ENCODE data around the gene OTUB2.
"Not testable (repeated sequence)": the region's sequence is repeated elsewhere in the genome, so short reads cannot be mapped to it uniquely, and the experiment has no call there.

Gene OTUB2

DNA sequence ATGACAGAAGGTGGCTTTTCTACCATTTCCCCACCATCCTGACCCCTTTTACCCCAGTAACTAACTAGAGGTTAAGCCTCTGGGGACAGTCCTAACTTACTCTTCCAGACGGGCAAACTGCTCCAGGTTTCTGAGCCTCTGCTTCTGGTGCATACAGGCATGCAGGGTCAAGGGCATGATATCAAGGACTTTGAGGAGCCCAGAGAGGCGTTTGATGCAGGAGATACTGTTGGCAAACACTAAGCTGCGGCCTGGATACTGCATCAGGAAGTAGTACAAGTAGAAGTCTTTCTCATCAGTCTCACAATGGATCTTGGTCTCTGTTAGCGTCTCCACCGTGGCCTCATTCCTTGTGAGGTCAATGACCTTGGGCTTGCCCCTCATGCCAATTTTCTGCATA lies 33.9 kb downstream of the OTUB2 start:
- H2BK5ac ChIP-seq (ENCODE audit: low read depth, low read length, poor library complexity) = no peak overlapping the region
- no peaks in the 10 kb centered on the region for H3K9me3 ChIP-seq (ENCODE audit: insufficient read depth, low read depth, low read length)
- H2AK5ac ChIP-seq (ENCODE audit: low read length) = no peak overlapping the region
- no peak overlapping the region for H4K91ac ChIP-seq (ENCODE audit: low read depth, low read length)
- WGBS (ENCODE audit: extremely low coverage, insufficient coverage, insufficient read length) = no CpG with 5 or more reads among the region's 5 CpGs
- no peaks in the 10 kb centered on the region for H3K79me1 ChIP-seq (ENCODE audit: low read length)
- no peaks in the 10 kb centered on the region for H3K79me2 ChIP-seq (ENCODE audit: control insufficient read depth, insufficient read depth, low read length, poor library complexity)
- no peak overlapping the region for H2AFZ ChIP-seq (ENCODE audit: insufficient read depth, low read length, poor library complexity)
- no peak overlapping the region for H3K4me3 ChIP-seq (ENCODE audit: low read depth, low read length)
- no peak overlapping the region for H3K14ac ChIP-seq (ENCODE audit: low read length)
- no peak overlapping the region for H2BK12ac ChIP-seq (ENCODE audit: low read length)
- peaks cover 16 to 51% of the 10 kb centered on the region in 2 experiments for H3K36me3 ChIP-seq (ENCODE audit: control insufficient read depth in 1 of 2, insufficient read depth in 2 of 2, low read length in 2 of 2)
- no peak overlapping the region for H4K8ac ChIP-seq (ENCODE audit: low read depth, low read length)
- no peaks in the 10 kb centered on the region for H3K27me3 ChIP-seq (ENCODE audit: insufficient read depth, low read length)
- H3K27ac ChIP-seq (ENCODE audit: low read depth, low read length) = no peak overlapping the region
- no peak overlapping the region for H3K9ac ChIP-seq (ENCODE audit: low read length)
- no peak for DNase-seq
- H2BK120ac ChIP-seq (ENCODE audit: insufficient read depth, low read length, poor library complexity) = no peak overlapping the region
- H3K4ac ChIP-seq (ENCODE audit: low read depth, low read length) = no peak overlapping the region
- no peak overlapping the region for H4K12ac ChIP-seq (ENCODE audit: low read depth, low read length)
- H3K23ac ChIP-seq (ENCODE audit: low read length) = no peak overlapping the region
- H3K4me1 ChIP-seq (ENCODE audit: control insufficient read depth in 1 of 2, insufficient read depth in 2 of 2, low read length in 2 of 2) = peaks cover 2 to 5% of the 10 kb centered on the region in 2 experiments
- H3K18ac ChIP-seq (ENCODE audit: low read length) = no peak overlapping the region
- no peak overlapping the region for H3K4me2 ChIP-seq (ENCODE audit: low read length)

DNA sequence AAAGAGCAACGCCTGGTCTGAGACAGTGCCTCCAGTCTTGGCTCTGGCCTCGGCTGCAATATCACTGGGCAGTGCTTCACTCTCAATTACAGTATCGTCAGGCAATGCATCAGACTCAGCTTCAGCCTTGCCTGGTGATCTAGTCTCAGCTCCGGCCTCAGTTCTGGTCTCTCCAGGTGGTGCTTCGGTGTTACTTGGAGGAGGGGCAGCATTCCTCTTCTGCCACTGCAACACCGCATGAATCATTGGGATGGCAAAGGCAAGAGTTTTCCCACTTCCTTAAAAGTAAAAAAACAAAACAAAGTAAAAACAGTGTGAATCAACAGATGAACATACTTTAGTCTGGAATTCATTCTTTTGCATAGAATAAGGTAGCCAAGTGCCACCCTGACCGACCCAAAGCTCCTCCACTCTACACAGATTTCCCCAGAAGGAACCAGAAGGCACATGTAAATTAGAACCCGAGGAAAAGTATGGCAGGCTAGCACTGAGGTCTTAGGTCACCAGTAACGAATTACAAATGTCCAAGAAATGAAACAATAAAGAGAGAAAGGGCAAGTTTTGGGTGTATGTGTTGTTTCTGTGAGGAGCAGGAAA lies 36.3 kb downstream of the OTUB2 start:
- H3K4me2 ChIP-seq (ENCODE audit: low read length) = no peak overlapping the region

DNA sequence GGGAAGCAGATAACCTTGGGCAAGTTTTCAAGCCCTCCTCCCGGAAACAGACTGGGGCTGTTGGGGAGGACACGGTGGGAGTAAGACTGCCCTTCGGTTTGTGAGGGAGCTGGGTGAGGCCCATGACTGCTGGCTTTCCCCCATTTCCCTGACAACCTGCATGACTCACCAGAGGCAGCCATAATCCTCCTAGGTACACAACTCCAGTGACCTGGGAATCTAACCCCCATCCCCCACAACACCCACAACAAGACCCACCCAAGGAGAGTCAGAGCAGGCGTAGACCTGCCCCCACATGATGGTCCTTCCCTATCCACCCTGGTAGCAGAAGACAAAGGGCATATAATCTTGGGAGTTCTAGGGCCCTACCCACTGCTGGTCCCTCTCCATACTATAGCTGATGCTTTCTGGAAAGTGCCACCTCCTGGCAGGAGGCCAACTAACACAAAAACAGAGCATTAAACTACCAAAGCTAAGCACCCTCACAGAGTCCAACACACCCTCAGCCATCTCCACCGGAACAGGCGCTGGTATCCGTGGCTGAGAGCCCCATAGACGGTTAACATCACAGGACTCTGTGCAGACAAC lies 40.0 kb downstream of the OTUB2 start:
- Histone ChIP-seq H3K9me3 (ENCODE audit: insufficient read depth, low read depth, low read length) (no peaks in the 10 kb centered on the region), H3K4me3 (ENCODE audit: low read depth, low read length) (no peak overlapping the region), H3K4me1 (ENCODE audit: control insufficient read depth in 1 of 2, insufficient read depth in 2 of 2, low read length in 2 of 2) (peaks cover 2 to 13% of the 10 kb centered on the region in 2 experiments), H3K4me2 (ENCODE audit: low read length) (no peak overlapping the region), H3K27me3 (ENCODE audit: insufficient read depth, low read length) (no peaks in the 10 kb centered on the region), H3K36me3 (ENCODE audit: control insufficient read depth in 1 of 2, insufficient read depth in 2 of 2, low read length in 2 of 2) (peaks cover 4 to 8% of the 10 kb centered on the region in 2 experiments), H2AFZ (ENCODE audit: insufficient read depth, low read length, poor library complexity) (no peak overlapping the region), H3K23ac (ENCODE audit: low read length) (no peak overlapping the region), H2BK5ac (ENCODE audit: low read depth, low read length, poor library complexity) (no peak overlapping the region), H3K14ac (ENCODE audit: low read length) (no peak overlapping the region), H3K27ac (ENCODE audit: low read depth, low read length) (no peak overlapping the region), H2BK12ac (ENCODE audit: low read length) (no peak overlapping the region), H3K4ac (ENCODE audit: low read depth, low read length) (peak overlapping the region; percentile 10), H2BK120ac (ENCODE audit: insufficient read depth, low read length, poor library complexity) (no peak overlapping the region), H3K79me2 (ENCODE audit: control insufficient read depth, insufficient read depth, low read length, poor library complexity) (no peaks in the 10 kb centered on the region), H3K18ac (ENCODE audit: low read length) (no peak overlapping the region), H3K9ac (ENCODE audit: low read length) (no peak overlapping the region), H4K91ac (ENCODE audit: low read depth, low read length) (no peak overlapping the region), H4K12ac (ENCODE audit: low read depth, low read length) (no peak overlapping the region), H2AK5ac (ENCODE audit: low read length) (no peak overlapping the region), H3K79me1 (ENCODE audit: low read length) (no peaks in the 10 kb centered on the region), H4K8ac (ENCODE audit: low read depth, low read length) (no peak overlapping the region)
- WGBS (ENCODE audit: extremely low coverage, insufficient coverage, insufficient read length) = no CpG with 5 or more reads among the region's 8 CpGs
- no peak for DNase-seq

More for the DNA sequence above, 36.3 kb downstream of the OTUB2 start:
- no peak overlapping the region for H3K4me3 ChIP-seq (ENCODE audit: low read depth, low read length)
- H3K4ac ChIP-seq (ENCODE audit: low read depth, low read length) = no peak overlapping the region
- H3K9ac ChIP-seq (ENCODE audit: low read length) = no peak overlapping the region
- no peak overlapping the region for H2AFZ ChIP-seq (ENCODE audit: insufficient read depth, low read length, poor library complexity)
- no peak overlapping the region for H2BK12ac ChIP-seq (ENCODE audit: low read length)
- no peaks in the 10 kb centered on the region for H3K27me3 ChIP-seq (ENCODE audit: insufficient read depth, low read length)
- DNase-seq = peak in 1 of 2 donors; percentile 24
- H3K14ac ChIP-seq (ENCODE audit: low read length) = no peak overlapping the region
- H3K9me3 ChIP-seq (ENCODE audit: insufficient read depth, low read depth, low read length) = no peaks in the 10 kb centered on the region
- no peak overlapping the region for H2BK5ac ChIP-seq (ENCODE audit: low read depth, low read length, poor library complexity)
- no peak overlapping the region for H3K23ac ChIP-seq (ENCODE audit: low read length)
- no peak overlapping the region for H3K27ac ChIP-seq (ENCODE audit: low read depth, low read length)
- peaks cover 12 to 37% of the 10 kb centered on the region in 2 experiments for H3K36me3 ChIP-seq (ENCODE audit: control insufficient read depth in 1 of 2, insufficient read depth in 2 of 2, low read length in 2 of 2)
- H2BK120ac ChIP-seq (ENCODE audit: insufficient read depth, low read length, poor library complexity) = no peak overlapping the region
- H4K12ac ChIP-seq (ENCODE audit: low read depth, low read length) = no peak overlapping the region
- no peak overlapping the region for H4K91ac ChIP-seq (ENCODE audit: low read depth, low read length)
- no peak overlapping the region for H4K8ac ChIP-seq (ENCODE audit: low read depth, low read length)
- H3K18ac ChIP-seq (ENCODE audit: low read length) = peak overlapping the region; percentile 25
- no CpG with 5 or more reads among the region's 9 CpGs for WGBS (ENCODE audit: extremely low coverage, insufficient coverage, insufficient read length)
- H3K79me2 ChIP-seq (ENCODE audit: control insufficient read depth, insufficient read depth, low read length, poor library complexity) = no peaks in the 10 kb centered on the region
- no peak overlapping the region for H2AK5ac ChIP-seq (ENCODE audit: low read length)
- H3K4me1 ChIP-seq (ENCODE audit: control insufficient read depth in 1 of 2, insufficient read depth in 2 of 2, low read length in 2 of 2) = peaks cover 2 to 13% of the 10 kb centered on the region in 2 experiments
- H3K79me1 ChIP-seq (ENCODE audit: low read length) = no peaks in the 10 kb centered on the region

DNA sequence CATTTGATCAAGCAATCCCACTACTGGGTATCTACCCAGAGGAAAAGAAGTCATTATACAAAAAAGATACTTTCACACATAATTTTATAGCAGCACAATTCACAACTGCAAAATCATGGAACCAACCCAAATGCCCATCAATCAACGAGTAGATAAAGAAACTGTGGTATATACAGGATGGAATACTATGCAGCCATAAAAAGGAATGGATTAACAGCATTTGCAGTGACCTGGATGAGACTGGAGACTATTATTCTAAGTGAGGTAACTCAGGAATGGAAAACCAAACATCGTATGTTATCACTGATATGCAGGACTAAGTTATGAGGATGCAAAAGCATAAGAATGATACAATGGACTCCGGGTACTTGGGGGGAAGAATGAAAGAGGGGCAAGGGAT lies 45.9 kb downstream of the OTUB2 start:
- H3K79me1 ChIP-seq (ENCODE audit: low read length); H3K27me3 ChIP-seq (ENCODE audit: insufficient read depth, low read length); DNase-seq; H3K23ac ChIP-seq (ENCODE audit: low read length); H3K9me3 ChIP-seq (ENCODE audit: insufficient read depth, low read depth, low read length); H4K12ac ChIP-seq (ENCODE audit: low read depth, low read length); H2BK12ac ChIP-seq (ENCODE audit: low read length); H3K4me1 ChIP-seq (ENCODE audit: control insufficient read depth in 1 of 2, insufficient read depth in 2 of 2, low read length in 2 of 2); H2BK5ac ChIP-seq (ENCODE audit: low read depth, low read length, poor library complexity); H3K9ac ChIP-seq (ENCODE audit: low read length); H3K4me2 ChIP-seq (ENCODE audit: low read length); H2BK120ac ChIP-seq (ENCODE audit: insufficient read depth, low read length, poor library complexity); H3K14ac ChIP-seq (ENCODE audit: low read length); H4K8ac ChIP-seq (ENCODE audit: low read depth, low read length); H3K4ac ChIP-seq (ENCODE audit: low read depth, low read length); H2AK5ac ChIP-seq (ENCODE audit: low read length); H4K91ac ChIP-seq (ENCODE audit: low read depth, low read length); H3K36me3 ChIP-seq (ENCODE audit: control insufficient read depth in 1 of 2, insufficient read depth in 2 of 2, low read length in 2 of 2); H3K4me3 ChIP-seq (ENCODE audit: low read depth, low read length); H3K18ac ChIP-seq (ENCODE audit: low read length); H2AFZ ChIP-seq (ENCODE audit: insufficient read depth, low read length, poor library complexity); H3K79me2 ChIP-seq (ENCODE audit: control insufficient read depth, insufficient read depth, low read length, poor library complexity); H3K27ac ChIP-seq (ENCODE audit: low read depth, low read length): not testable (repeated sequence)
- no CpG with 5 or more reads among the region's 3 CpGs for WGBS (ENCODE audit: extremely low coverage, insufficient coverage, insufficient read length)

All from trophoblast cell (in vitro differentiated cells and primary cell).